NCI-H1417 treated with DMSO at 0.1 percent for 48 hours (cell line): ENCODE measurements around the gene AURKA.
"Not testable (repeated sequence)": the region's sequence is repeated elsewhere in the genome, so short reads cannot be mapped to it uniquely, and the experiment has no call there.

ENCODE experiments used
- DNase-seq: peaks from one replicate; lab custom pipeline; 2025; lab: John Stamatoyannopoulos, UW

AURKA gene

GRCh38 chr20:56391037-56391436 lies 978 bp downstream of the AURKA start:
- DNase-seq, result no peak

GRCh38 chr20:56390396-56390795 lies 1.6 kb downstream of the AURKA start:
- not testable (repeated sequence) for DNase-seq

- no peak for DNase-seq
Observed at GRCh38 chr20:56389807-56390206, 2.2 kb downstream of the AURKA start.

GRCh38 chr20:56388882-56389281 lies 3.1 kb downstream of the AURKA start:
- no peak for DNase-seq

- no peak for DNase-seq
Observed at GRCh38 chr20:56386219-56386618, 5.8 kb downstream of the AURKA start.

GRCh38 chr20:56385130-56385529 lies 6.9 kb downstream of the AURKA start:
- no peak for DNase-seq

- no peak for DNase-seq
Observed at GRCh38 chr20:56383334-56383733, 8.7 kb downstream of the AURKA start.

GRCh38 chr20:56382696-56383095 lies 9.3 kb downstream of the AURKA start:
- no peak for DNase-seq

GRCh38 chr20:56381501-56381900 lies 10.5 kb downstream of the AURKA start:
- DNase-seq, result no peak

GRCh38 chr20:56380375-56380774 lies 11.6 kb downstream of the AURKA start:
- DNase-seq, result no peak

GRCh38 chr20:56378386-56378785 lies 13.6 kb downstream of the AURKA start:
- no peak for DNase-seq

GRCh38 chr20:56376331-56376730 lies 15.7 kb downstream of the AURKA start:
- DNase-seq, result no peak

- DNase-seq, result no peak
Observed at GRCh38 chr20:56373942-56374341, 18.1 kb downstream of the AURKA start.

- no peak for DNase-seq
Observed at GRCh38 chr20:56372850-56373249, 19.2 kb downstream of the AURKA start.

- DNase-seq, result no peak
Observed at GRCh38 chr20:56371977-56372376, 20.0 kb downstream of the AURKA start.

- DNase-seq, result no peak
Observed at GRCh38 chr20:56369179-56369578, 22.8 kb downstream of the AURKA start.

GRCh38 chr20:56368351-56369134 lies 23.5 kb downstream of the AURKA start:
- no peak for DNase-seq

GRCh38 chr20:56363491-56363890 lies 28.5 kb downstream of the AURKA start:
- DNase-seq, result no peak

GRCh38 chr20:56362833-56363413 lies 29.1 kb downstream of the AURKA start:
- DNase-seq, result no peak

- DNase-seq, result no peak
Observed at GRCh38 chr20:56361900-56362299, 30.1 kb downstream of the AURKA start.

- DNase-seq, result no peak
Observed at GRCh38 chr20:56360908-56361205, 31.2 kb downstream of the AURKA start.

GRCh38 chr20:56360133-56360907 lies 31.7 kb downstream of the AURKA start:
- no peak for DNase-seq
